Right lobe of liver (tissue), 6 donors: ENCODE results near the gene DUSP1. TPM values are rescaled to one million over a fixed set of nuclear protein-coding genes. Genes with fewer than 3 reads are reported as not detected.

Experiments used
- ATAC-seq, 4 donors: fragments of 200-7000 bp; cut with Tn5 transposase; one replicate each; pipeline ENCODE4 v1.9.1; 2020; ENCODE audit warnings: mild to moderate bottlenecking in 4 of 4, moderate library complexity in 4 of 4
- DNase-seq, 3 donors: peaks; one replicate each; pipeline ENCODE4 v3.0.0-alpha.2; 2020
- H3K27ac ChIP-seq, 3 donors: fragments of 200-600 bp; one replicate each; pipeline ENCODE4 v1.8.0; 2022
- H3K27me3 ChIP-seq, 2 donors: fragments of 200-600 bp; one replicate each; pipeline ENCODE4 v1.8.0; 2022
- H3K36me3 ChIP-seq, 4 donors: fragments of 200-600 bp; sonication (generic) in 1 of 4; one replicate each; pipeline versions ENCODE4 v1.5.1 to v1.8.0; 2017 to 2022; ENCODE audit warnings: control low read depth in 1 of 4
- H3K4me1 ChIP-seq, 4 donors: fragments of 200-600 bp; sonication (generic) in 1 of 4; one replicate each; pipeline versions ENCODE4 v1.5.1 to v1.8.0; 2017 to 2022; ENCODE audit warnings: control low read depth in 1 of 4
- H3K4me3 ChIP-seq, 3 donors: fragments of 200-600 bp; one replicate each; pipeline ENCODE4 v1.8.0; 2022
- H3K9me3 ChIP-seq, 4 donors: fragments of 200-600 bp; sonication (generic) in 1 of 4; one replicate each; pipeline versions ENCODE4 v1.5.1 to v1.8.0; 2017 to 2022; ENCODE audit warnings: control low read depth in 1 of 4
- POLR2A ChIP-seq: fragments of 450-650 bp; IDR thresholded peaks from one replicate; pipeline ENCODE4 v1.6.1; 2017; ENCODE audit warnings: antibody characterized with exemption, mild to moderate bottlenecking
- WGBS: methylation state at CpG from one replicate; pipeline ENCODE4 v1.1.6; 2018; ENCODE audit warnings: low coverage, low lambda C conversion rate; ENCODE audit not compliant: insufficient coverage; ENCODE audit errors: missing lambda C conversion rate; 5-methylcytosine and 5-hydroxymethylcytosine counted together
- intact Hi-C, 2 donors: fragments of 100-400 bp; cut with DNase I; formaldehyde crosslinking; loops; one replicate each; pipeline versions ENCODE4 v1.11.2 to v1.14.1; 2022
- total RNA-seq, 6 experiments: library from RNA; depleted of rRNA in 2 of 6; stranded (reverse); fragments of >200 nt in 2 of 6; fragmentation: NEBNext Ultra II Directional in 3 of 6; extraction: Animal tissue kit (Norgen Biotek cat#: 25700) in 3 of 6; gene quantifications; one replicate each; pipeline versions ENCODE4 v1.1.0 to v1.2.4, GENCODE V29; 2016 to 2023
- TF ChIP-seq, protein P1 (sequence below), 4 donors: fragments of 200-600 bp in 3 of 4; fragments of 450-650 bp in 1 of 4; IDR thresholded peaks; one replicate each; pipeline versions ENCODE4 v1.5.1 to v1.8.0; 2016 to 2022; ENCODE audit warnings: antibody characterized with exemption in 4 of 4, mild to moderate bottlenecking in 2 of 4
- donor health status: DM: no; HTN: yes; CAD: no.
- donor health status: DM: no; HTN: no; CAD: no.
- donor health status: DM: no; HTN: no; CAD: no.
- donor health status: DM: no; HTN: yes; CAD: no.
- donor health status: DM: no; HTN: yes; CAD: no.

DUSP1 gene
- total RNA-seq, 6 experiments from 2014 or later, result 106 to 407 (median 232) TPM

DNA sequence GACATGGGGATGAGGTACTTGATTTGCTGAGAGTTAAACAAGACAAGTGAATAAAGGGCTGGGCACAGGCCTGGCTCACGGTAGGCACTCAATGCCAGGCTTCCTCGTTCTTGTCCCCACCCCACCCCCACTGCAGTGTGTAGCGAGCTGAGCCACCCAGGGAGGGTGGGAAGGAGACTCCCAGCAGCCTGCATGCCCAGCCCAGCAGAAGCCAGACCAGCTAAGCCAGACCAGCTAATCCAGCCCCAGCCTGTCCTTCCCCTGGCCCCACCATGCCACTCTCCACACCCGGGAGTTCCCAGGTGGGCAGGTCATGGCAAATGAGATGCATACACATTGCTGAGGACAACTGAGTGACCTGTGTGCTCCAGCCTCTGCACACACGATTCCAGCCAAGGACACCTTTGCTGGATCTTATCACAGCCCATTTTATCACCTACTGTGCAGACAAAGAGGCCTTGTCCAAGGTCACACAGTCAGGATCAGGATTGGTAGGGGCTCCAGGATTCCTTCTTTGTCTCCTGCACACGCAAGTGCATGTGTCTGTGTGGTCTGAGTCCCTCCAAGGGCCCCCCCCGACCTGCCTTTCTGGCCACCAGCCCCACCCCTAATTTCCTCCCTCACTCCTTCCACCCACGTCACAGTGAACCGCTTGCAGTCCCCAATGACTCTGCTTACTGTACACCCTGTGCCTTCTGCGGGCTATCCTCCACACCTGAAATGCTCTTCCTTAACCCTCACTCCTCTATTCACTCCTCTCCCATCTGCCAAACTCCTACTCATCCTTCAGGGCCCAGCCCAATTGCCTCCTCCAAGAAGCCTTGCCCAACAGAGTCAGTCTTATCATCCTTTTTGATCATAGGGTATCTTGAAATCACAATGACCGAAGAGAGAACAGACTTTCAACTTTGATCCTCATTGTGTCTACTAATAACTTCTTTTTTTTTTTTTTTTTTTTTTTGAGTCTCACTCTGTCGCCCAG is 26.6 kb downstream of the DUSP1 start:
- ATAC-seq (peak in 2 of 4 donors; percentile 16 to 37), DNase-seq (no peak)
- no peaks in the 10 kb centered on the region for H3K36me3 ChIP-seq
- intact Hi-C loops, result no loop called here
- no peaks in the 10 kb centered on the region for H3K4me1 ChIP-seq
- no peaks in the 10 kb centered on the region for H3K9me3 ChIP-seq
- no peak overlapping the region for H3K27ac ChIP-seq
- TF ChIP-seq, protein P1, sequence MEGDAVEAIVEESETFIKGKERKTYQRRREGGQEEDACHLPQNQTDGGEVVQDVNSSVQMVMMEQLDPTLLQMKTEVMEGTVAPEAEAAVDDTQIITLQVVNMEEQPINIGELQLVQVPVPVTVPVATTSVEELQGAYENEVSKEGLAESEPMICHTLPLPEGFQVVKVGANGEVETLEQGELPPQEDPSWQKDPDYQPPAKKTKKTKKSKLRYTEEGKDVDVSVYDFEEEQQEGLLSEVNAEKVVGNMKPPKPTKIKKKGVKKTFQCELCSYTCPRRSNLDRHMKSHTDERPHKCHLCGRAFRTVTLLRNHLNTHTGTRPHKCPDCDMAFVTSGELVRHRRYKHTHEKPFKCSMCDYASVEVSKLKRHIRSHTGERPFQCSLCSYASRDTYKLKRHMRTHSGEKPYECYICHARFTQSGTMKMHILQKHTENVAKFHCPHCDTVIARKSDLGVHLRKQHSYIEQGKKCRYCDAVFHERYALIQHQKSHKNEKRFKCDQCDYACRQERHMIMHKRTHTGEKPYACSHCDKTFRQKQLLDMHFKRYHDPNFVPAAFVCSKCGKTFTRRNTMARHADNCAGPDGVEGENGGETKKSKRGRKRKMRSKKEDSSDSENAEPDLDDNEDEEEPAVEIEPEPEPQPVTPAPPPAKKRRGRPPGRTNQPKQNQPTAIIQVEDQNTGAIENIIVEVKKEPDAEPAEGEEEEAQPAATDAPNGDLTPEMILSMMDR (IDR thresholded peaks at IDR 0.05), result no peak
- no peak for TF ChIP-seq POLR2A
- no peaks in the 10 kb centered on the region for H3K27me3 ChIP-seq
- WGBS, result 73% methylated on average over 5 of the region's 12 CpGs
- no peak overlapping the region for H3K4me3 ChIP-seq

DNA sequence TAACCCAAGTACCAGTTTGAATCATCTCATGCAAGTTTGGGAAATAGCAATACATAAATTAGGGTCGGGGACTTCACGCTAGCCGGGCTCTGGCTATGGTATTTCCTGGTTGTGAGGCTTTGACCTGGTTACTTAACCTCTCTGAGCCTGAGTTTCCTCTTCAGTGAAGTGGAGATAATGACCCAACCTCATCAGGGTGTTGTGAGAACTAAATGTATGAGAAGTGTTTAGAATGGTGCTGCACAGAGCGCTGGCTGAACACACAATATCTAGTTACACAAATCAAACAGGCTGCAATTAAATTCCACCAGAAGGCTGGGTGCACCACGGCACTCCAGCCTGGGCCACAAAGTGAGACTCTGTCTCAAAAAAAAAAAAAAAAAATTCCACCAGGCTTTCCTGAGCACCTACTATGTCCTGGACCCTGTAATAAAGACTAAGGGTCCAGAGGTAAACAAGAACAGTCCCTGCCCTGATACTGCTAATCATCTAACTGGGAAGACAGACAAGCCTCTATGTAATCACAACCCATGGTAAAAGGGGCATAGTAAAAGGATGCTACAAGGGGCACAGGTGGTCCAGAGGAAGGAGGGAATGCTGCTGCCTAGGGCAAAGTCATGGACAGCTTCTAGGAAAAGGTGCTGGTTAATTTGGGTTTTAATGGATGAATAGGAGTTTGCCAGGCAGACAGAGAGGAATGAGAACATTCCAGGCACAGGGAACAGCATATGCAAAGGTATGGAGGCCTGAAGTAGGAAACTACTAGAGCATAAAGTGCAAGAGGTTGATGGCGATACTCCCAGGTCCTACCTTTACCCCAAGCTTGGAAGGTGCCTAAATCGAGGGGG is 27.7 kb downstream of the DUSP1 start:
- WGBS, result 70% methylated on average over 6 of the region's 7 CpGs
- Histone ChIP-seq H3K36me3 (no peaks in the 10 kb centered on the region), H3K4me1 (no peaks in the 10 kb centered on the region), H3K4me3 (no peak overlapping the region), H3K27ac (no peak overlapping the region), H3K9me3 (no peaks in the 10 kb centered on the region), H3K27me3 (no peaks in the 10 kb centered on the region)
- DNase-seq (no peak), ATAC-seq (peak in 3 of 4 donors; percentile 20 to 56 (median 29))
- intact Hi-C loops, result no loop called here
- TF ChIP-seq, protein P1 (IDR thresholded peaks at IDR 0.05), result no peak
- no peak for TF ChIP-seq POLR2A

DNA sequence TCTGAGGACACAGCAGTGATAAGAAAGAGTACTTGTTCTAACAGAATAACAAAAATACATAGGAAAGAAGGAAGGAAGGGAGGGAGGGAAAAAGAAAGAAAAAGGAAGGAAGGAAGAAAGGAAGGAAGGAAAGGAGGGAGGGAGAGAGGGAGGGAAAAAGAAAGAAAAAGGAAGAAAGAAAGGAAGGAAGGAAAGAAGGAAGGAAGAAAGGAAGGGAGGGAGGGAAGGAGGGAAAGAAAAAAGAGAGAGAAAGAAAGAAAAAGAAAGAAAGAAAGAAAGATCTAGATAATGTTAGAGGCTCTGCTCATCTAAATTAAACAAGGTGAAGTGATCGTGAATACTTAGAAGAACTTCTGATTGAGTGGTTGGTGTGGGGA is 29.8 kb downstream of the DUSP1 start:
- TF ChIP-seq, protein P1 (IDR thresholded peaks at IDR 0.05), result no peak
- no peaks in the 10 kb centered on the region for H3K4me1 ChIP-seq
- H3K36me3 ChIP-seq, result no peaks in the 10 kb centered on the region
- H3K9me3 ChIP-seq, result no peaks in the 10 kb centered on the region
- no peak overlapping the region for H3K27ac ChIP-seq
- H3K27me3 ChIP-seq, result no peaks in the 10 kb centered on the region
- 60% methylated on average over 1 of the region's 1 CpG for WGBS
- H3K4me3 ChIP-seq, result no peak overlapping the region
- DNase-seq (no peak), ATAC-seq (no peak)
- intact Hi-C loops, result no loop called here

DNA sequence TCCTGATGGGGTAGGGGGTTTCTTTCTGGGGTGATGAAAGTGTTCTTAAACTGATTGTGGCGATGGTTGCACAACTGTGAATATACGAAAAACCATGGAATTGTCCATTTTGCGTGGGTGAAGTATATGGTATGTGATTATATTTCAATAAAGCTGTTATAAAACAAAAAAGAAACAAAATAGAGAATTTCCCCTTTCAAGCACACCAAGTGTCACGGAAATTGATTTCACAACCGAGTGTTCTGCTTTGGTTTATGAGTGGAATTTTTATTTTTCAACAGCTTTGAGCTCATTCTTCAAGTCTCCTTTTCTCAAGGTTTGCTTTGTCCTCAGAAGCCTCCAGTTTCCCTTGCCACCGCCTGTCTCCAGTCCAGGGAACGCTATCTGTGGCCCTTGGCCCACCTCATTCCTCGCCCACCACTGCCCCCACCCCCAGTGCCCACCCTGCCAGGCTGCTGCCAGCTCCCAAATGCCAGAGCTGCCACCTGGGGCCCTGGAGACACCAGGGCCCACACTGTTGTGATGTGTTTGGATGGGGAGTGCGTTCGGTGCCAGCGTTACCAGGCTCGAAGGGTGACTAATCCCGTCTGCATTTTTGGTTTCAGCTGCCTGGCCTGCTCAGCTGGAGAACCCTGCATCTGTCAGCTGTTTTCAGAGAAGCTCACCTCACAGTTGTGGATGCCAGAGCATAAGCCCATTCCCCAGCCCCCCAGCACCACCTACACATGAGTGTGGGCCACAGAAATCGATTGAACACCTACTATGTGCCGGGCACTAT is 30.4 kb downstream of the DUSP1 start:
- 62% methylated on average over 11 of the region's 15 CpGs for WGBS

More for the DNA sequence above, 30.4 kb downstream of the DUSP1 start:
- TF ChIP-seq, protein P1 (IDR thresholded peaks at IDR 0.05), result no peak
- no peak for TF ChIP-seq POLR2A
- no peak overlapping the region for H3K4me3 ChIP-seq
- H3K9me3 ChIP-seq, result no peaks in the 10 kb centered on the region
- H3K27me3 ChIP-seq, result no peaks in the 10 kb centered on the region
- ATAC-seq (peak in 3 of 4 donors; percentile 39 to 61 (median 41)), DNase-seq (no peak)
- intact Hi-C loops, result no loop called here
- no peaks in the 10 kb centered on the region for H3K4me1 ChIP-seq
- no peaks in the 10 kb centered on the region for H3K36me3 ChIP-seq
- peak overlapping the region in 1 of 3 donors; percentile 29 for H3K27ac ChIP-seq
